HEK293 (cell line): ENCODE data around the gene FBL.
"Not testable (repeated sequence)": the region's sequence is repeated elsewhere in the genome, so short reads cannot be mapped to it uniquely, and the experiment has no call there.

Source experiments
- SETDB1 ChIP-seq: IDR thresholded peaks from one replicate; pipeline ENCODE4 v1.6.1; 2017; ENCODE audit warnings: mild to moderate bottlenecking, low read length, moderate library complexity, mixed read lengths; ENCODE audit not compliant: insufficient read length
- ZBTB20 ChIP-seq: fragments of 450-650 bp; formaldehyde crosslinking; IDR thresholded peaks from 2 replicates; pipeline ENCODE4 v1.5.1; 2016; ENCODE audit warnings: missing biosample characterization, missing genetic modification characterization
- ZNF133 ChIP-seq: fragments of 450-650 bp; formaldehyde crosslinking; IDR thresholded peaks from 2 replicates; pipeline ENCODE4 v1.5.1; 2016; ENCODE audit warnings: missing biosample characterization, missing genetic modification characterization
- ZNF138 ChIP-seq: fragments of 450-650 bp; formaldehyde crosslinking; IDR thresholded peaks from 2 replicates; pipeline ENCODE4 v1.5.1; 2016; ENCODE audit warnings: missing biosample characterization, missing genetic modification characterization, borderline replicate concordance
- ZNF23 ChIP-seq: fragments of 450-650 bp; formaldehyde crosslinking; IDR thresholded peaks from 2 replicates; pipeline ENCODE4 v1.5.1; 2016; ENCODE audit warnings: missing biosample characterization, missing genetic modification characterization, borderline replicate concordance
- ZNF26 ChIP-seq: fragments of 450-650 bp; formaldehyde crosslinking; IDR thresholded peaks from 2 replicates; pipeline ENCODE4 v1.5.1; 2016; ENCODE audit warnings: missing biosample characterization, missing genetic modification characterization
- ZNF335 ChIP-seq: fragments of 450-650 bp; formaldehyde crosslinking; conservative IDR thresholded peaks from 2 replicates; pipeline ENCODE4 v1.5.1; 2016; ENCODE audit warnings: missing biosample characterization, missing genetic modification characterization
- ZNF530 ChIP-seq: fragments of 450-650 bp; formaldehyde crosslinking; IDR thresholded peaks from 2 replicates; pipeline ENCODE4 v1.5.1; 2016; ENCODE audit warnings: low read depth, missing biosample characterization, missing genetic modification characterization
- ZNF549 ChIP-seq: fragments of 450-650 bp; IDR thresholded peaks from 2 replicates; pipeline ENCODE4 v1.5.1; 2018; ENCODE audit warnings: missing biosample characterization, missing genetic modification characterization, mild to moderate bottlenecking, inconsistent platforms, moderate library complexity
- ZNF677 ChIP-seq: fragments of 450-650 bp; IDR thresholded peaks from 2 replicates; pipeline ENCODE4 v1.5.0; 2018; ENCODE audit warnings: missing biosample characterization, mild to moderate bottlenecking, missing genetic modification characterization, moderate library complexity
- TF ChIP-seq, protein P1 (sequence below): fragments of 450-650 bp; formaldehyde crosslinking; IDR thresholded peaks from 2 replicates; pipeline ENCODE4 v1.5.1; 2016; ENCODE audit warnings: missing biosample characterization, missing genetic modification characterization
- TF ChIP-seq, protein P2 (sequence below): fragments of 450-650 bp; formaldehyde crosslinking; IDR thresholded peaks from 2 replicates; pipeline ENCODE4 v1.5.1; 2016; ENCODE audit warnings: missing biosample characterization, missing genetic modification characterization
- TF ChIP-seq, protein P3 (sequence below): fragments of 450-650 bp; formaldehyde crosslinking; IDR thresholded peaks from 2 replicates; pipeline ENCODE4 v1.5.1; 2016; ENCODE audit warnings: missing biosample characterization, missing genetic modification characterization, borderline replicate concordance

DNA sequence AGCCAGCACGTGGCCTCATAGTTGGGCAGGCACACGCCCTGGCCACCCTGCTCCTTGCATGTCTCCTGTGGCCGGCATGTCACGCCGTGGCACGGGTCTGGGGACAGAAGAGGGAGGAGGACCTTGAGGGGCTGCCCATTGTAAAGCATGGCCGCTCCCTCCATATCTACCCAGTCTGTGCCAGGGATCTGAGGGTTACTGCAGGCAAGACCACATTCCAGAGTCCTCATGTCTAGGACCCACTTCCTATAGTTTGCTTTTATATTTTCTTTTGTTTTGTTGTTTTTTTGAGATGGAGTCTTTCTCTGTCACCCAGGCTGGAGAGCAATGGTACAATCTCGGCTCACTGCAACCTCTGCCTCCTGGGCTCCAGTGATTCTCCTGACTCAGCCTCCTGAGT is 33.6 kb upstream of the FBL start:
- TF ChIP-seq, protein P1, sequence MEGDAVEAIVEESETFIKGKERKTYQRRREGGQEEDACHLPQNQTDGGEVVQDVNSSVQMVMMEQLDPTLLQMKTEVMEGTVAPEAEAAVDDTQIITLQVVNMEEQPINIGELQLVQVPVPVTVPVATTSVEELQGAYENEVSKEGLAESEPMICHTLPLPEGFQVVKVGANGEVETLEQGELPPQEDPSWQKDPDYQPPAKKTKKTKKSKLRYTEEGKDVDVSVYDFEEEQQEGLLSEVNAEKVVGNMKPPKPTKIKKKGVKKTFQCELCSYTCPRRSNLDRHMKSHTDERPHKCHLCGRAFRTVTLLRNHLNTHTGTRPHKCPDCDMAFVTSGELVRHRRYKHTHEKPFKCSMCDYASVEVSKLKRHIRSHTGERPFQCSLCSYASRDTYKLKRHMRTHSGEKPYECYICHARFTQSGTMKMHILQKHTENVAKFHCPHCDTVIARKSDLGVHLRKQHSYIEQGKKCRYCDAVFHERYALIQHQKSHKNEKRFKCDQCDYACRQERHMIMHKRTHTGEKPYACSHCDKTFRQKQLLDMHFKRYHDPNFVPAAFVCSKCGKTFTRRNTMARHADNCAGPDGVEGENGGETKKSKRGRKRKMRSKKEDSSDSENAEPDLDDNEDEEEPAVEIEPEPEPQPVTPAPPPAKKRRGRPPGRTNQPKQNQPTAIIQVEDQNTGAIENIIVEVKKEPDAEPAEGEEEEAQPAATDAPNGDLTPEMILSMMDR (tag by site-specific recombination), result not testable (repeated sequence)
- not testable (repeated sequence) for TF ChIP-seq ZNF138 (tag by site-specific recombination); ZNF26 (tag by site-specific recombination); ZNF549 (tag by site-specific recombination); ZNF530 (tag by site-specific recombination); ZBTB20 (tag by site-specific recombination); ZNF677 (tag by site-specific recombination); ZNF133; ZNF335; SETDB1; ZNF23 (tag by site-specific recombination)
- TF ChIP-seq, protein P2, sequence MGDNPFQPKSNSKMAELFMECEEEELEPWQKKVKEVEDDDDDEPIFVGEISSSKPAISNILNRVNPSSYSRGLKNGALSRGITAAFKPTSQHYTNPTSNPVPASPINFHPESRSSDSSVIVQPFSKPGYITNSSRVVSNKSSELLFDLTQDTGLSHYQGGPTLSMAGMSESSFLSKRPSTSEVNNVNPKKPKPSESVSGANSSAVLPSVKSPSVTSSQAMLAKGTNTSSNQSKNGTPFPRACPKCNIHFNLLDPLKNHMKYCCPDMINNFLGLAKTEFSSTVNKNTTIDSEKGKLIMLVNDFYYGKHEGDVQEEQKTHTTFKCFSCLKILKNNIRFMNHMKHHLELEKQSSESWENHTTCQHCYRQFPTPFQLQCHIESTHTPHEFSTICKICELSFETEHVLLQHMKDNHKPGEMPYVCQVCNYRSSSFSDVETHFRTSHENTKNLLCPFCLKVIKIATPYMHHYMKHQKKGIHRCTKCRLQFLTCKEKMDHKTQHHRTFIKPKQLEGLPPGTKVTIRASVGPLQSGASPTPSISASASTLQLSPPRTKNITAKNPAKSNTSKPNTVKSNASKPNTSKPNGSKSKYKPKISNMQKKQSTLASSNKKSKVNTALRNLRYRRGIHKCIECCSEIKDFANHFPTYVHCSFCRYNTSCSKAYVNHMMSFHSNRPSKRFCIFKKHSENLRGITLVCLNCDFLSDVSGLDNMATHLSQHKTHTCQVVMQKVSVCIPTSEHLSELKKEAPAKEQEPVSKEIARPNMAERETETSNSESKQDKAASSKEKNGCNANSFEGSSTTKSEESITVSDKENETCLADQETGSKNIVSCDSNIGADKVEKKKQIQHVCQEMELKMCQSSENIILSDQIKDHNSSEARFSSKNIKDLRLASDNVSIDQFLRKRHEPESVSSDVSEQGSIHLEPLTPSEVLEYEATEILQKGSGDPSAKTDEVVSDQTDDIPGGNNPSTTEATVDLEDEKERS (tag by site-specific recombination), result not testable (repeated sequence)
- TF ChIP-seq, protein P3, sequence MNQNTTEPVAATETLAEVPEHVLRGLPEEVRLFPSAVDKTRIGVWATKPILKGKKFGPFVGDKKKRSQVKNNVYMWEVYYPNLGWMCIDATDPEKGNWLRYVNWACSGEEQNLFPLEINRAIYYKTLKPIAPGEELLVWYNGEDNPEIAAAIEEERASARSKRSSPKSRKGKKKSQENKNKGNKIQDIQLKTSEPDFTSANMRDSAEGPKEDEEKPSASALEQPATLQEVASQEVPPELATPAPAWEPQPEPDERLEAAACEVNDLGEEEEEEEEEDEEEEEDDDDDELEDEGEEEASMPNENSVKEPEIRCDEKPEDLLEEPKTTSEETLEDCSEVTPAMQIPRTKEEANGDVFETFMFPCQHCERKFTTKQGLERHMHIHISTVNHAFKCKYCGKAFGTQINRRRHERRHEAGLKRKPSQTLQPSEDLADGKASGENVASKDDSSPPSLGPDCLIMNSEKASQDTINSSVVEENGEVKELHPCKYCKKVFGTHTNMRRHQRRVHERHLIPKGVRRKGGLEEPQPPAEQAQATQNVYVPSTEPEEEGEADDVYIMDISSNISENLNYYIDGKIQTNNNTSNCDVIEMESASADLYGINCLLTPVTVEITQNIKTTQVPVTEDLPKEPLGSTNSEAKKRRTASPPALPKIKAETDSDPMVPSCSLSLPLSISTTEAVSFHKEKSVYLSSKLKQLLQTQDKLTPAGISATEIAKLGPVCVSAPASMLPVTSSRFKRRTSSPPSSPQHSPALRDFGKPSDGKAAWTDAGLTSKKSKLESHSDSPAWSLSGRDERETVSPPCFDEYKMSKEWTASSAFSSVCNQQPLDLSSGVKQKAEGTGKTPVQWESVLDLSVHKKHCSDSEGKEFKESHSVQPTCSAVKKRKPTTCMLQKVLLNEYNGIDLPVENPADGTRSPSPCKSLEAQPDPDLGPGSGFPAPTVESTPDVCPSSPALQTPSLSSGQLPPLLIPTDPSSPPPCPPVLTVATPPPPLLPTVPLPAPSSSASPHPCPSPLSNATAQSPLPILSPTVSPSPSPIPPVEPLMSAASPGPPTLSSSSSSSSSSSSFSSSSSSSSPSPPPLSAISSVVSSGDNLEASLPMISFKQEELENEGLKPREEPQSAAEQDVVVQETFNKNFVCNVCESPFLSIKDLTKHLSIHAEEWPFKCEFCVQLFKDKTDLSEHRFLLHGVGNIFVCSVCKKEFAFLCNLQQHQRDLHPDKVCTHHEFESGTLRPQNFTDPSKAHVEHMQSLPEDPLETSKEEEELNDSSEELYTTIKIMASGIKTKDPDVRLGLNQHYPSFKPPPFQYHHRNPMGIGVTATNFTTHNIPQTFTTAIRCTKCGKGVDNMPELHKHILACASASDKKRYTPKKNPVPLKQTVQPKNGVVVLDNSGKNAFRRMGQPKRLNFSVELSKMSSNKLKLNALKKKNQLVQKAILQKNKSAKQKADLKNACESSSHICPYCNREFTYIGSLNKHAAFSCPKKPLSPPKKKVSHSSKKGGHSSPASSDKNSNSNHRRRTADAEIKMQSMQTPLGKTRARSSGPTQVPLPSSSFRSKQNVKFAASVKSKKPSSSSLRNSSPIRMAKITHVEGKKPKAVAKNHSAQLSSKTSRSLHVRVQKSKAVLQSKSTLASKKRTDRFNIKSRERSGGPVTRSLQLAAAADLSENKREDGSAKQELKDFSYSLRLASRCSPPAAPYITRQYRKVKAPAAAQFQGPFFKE (tag by site-specific recombination), result not testable (repeated sequence)
